ENCODE measurements around the gene MED16.
A peak's percentile ranks its signal among the peaks of the same experiment; 100 is the strongest.

The MED16 gene

GRCh38 chr19:900043-900301, 7.0 kb upstream of the MED16 start:
- DNase-seq (ENCODE audit: low read depth), result no peak
- no peak for TF ChIP-seq CTCF (IDR thresholded peaks at IDR 0.05; ENCODE audit: low read length, missing control alignments)
- no peak overlapping the region for H3K4me3 ChIP-seq (replicated peaks; ENCODE audit: low read depth, low read length)

GRCh38 chr19:899336-900042, 6.5 kb upstream of the MED16 start:
- no peak overlapping the region for H3K4me3 ChIP-seq (replicated peaks; ENCODE audit: low read depth, low read length)
- TF ChIP-seq CTCF (IDR thresholded peaks at IDR 0.05; ENCODE audit: low read length, missing control alignments), result no peak
- no peak for DNase-seq (ENCODE audit: low read depth)

- TF ChIP-seq CTCF (IDR thresholded peaks at IDR 0.05; ENCODE audit: low read length, missing control alignments), result no peak
- H3K4me3 ChIP-seq (replicated peaks; ENCODE audit: low read depth, low read length), result no peak overlapping the region
- no peak for DNase-seq (ENCODE audit: low read depth)
Measured at GRCh38 chr19:898663-899062, 5.7 kb upstream of the MED16 start.

GRCh38 chr19:897442-898039, 4.6 kb upstream of the MED16 start:
- DNase-seq (ENCODE audit: low read depth), result no peak
- peak; percentile 1 for TF ChIP-seq CTCF (IDR thresholded peaks at IDR 0.05; ENCODE audit: low read length, missing control alignments)
- H3K4me3 ChIP-seq (replicated peaks; ENCODE audit: low read depth, low read length), result no peak overlapping the region

GRCh38 chr19:896999-897398, 4.0 kb upstream of the MED16 start:
- DNase-seq (ENCODE audit: low read depth), result no peak
- no peak for TF ChIP-seq CTCF (IDR thresholded peaks at IDR 0.05; ENCODE audit: low read length, missing control alignments)
- no peak overlapping the region for H3K4me3 ChIP-seq (replicated peaks; ENCODE audit: low read depth, low read length)

- H3K4me3 ChIP-seq (replicated peaks; ENCODE audit: low read depth, low read length), result no peak overlapping the region
- no peak for DNase-seq (ENCODE audit: low read depth)
- TF ChIP-seq CTCF (IDR thresholded peaks at IDR 0.05; ENCODE audit: low read length, missing control alignments), result no peak
Measured at GRCh38 chr19:896434-896833, 3.4 kb upstream of the MED16 start.

All from fibroblast of pulmonary artery (primary cell).